Vagina (tissue), 2 donors: Measurements from ENCODE around the gene MINDY1. TPM values are rescaled to one million over a fixed set of nuclear protein-coding genes. Genes with fewer than 3 reads are reported as not detected.
A peak's percentile ranks its signal among the peaks of the same experiment; 100 is the strongest.

Experiments
- DNase-seq, 2 donors: peaks; one replicate each; pipeline ENCODE4 v3.0.0-alpha.2; 2017; ENCODE audit errors: extremely low spot score in 2 of 2
- H3K27ac ChIP-seq: fragments of 200-600 bp; sonication (generic); one replicate; pipeline ENCODE4 v1.5.1; 2019
- H3K27me3 ChIP-seq: fragments of 200-600 bp; sonication (generic); one replicate; pipeline ENCODE4 v1.5.1; 2019
- H3K36me3 ChIP-seq, 2 donors: fragments of 200-600 bp; sonication (generic); one replicate each; pipeline ENCODE4 v1.5.1; 2017 to 2019
- H3K4me1 ChIP-seq: fragments of 200-600 bp; sonication (generic); one replicate; pipeline ENCODE4 v1.5.1; 2019
- H3K4me3 ChIP-seq, 2 donors: fragments of 200-600 bp; sonication (generic); 1 replicate in 1 of 2; 2 replicates in 1 of 2; pipeline ENCODE4 v1.5.1; 2016 to 2019
- H3K9me3 ChIP-seq: fragments of 200-600 bp; sonication (generic); one replicate; pipeline ENCODE4 v1.5.1; 2019
- CTCF ChIP-seq, 3 experiments: fragments of 450-650 bp in 2 of 3; fragments of 200-600 bp in 1 of 3; sonication (generic) in 1 of 3; IDR thresholded peaks; one replicate each; pipeline ENCODE4 v1.5.1; 2017 to 2019; ENCODE audit warnings: antibody characterized with exemption in 3 of 3, mild to moderate bottlenecking in 2 of 3, moderate library complexity in 2 of 3
- POLR2A ChIP-seq, 2 donors: fragments of 450-650 bp; IDR thresholded peaks; one replicate each; pipeline ENCODE4 v1.6.1; 2017; ENCODE audit warnings: antibody characterized with exemption in 2 of 2, mild to moderate bottlenecking in 2 of 2, moderate library complexity in 2 of 2
- POLR2AphosphoS5 ChIP-seq, 2 donors: sonication (generic); formaldehyde crosslinking; IDR thresholded peaks; one replicate each; pipeline ENCODE4 v1.9.0; 2017; ENCODE audit warnings: antibody characterized with exemption in 2 of 2, mild to moderate bottlenecking in 2 of 2, low read depth in 1 of 2; ENCODE audit not compliant: insufficient read depth in 1 of 2
- intact Hi-C: fragments of 100-400 bp; cut with DNase I; formaldehyde crosslinking; loops from one replicate; pipeline ENCODE4 v1.15.1; 2023
- total RNA-seq: library from RNA; depleted of rRNA; stranded (reverse); fragments of >200 nt; gene quantifications from one replicate; pipeline ENCODE4 v1.2.3, GENCODE V29; 2016

Gene MINDY1
- total RNA-seq: 27.0 TPM

- TF ChIP-seq POLR2A (IDR thresholded peaks at IDR 0.05) (peak in 1 of 2 donors; percentile 62), CTCF (IDR thresholded peaks at IDR 0.05) (peak in 1 of 3 experiments; percentile 43), POLR2AphosphoS5 (IDR thresholded peaks at IDR 0.05; ENCODE audit: insufficient read depth in 1 of 2, low read depth in 1 of 2) (peak in 1 of 2 donors; percentile 59)
- Histone ChIP-seq H3K36me3 (peaks cover 0 to 6% of the 10 kb centered on the region in 2 donors), H3K4me1 (peaks cover 85% of the 10 kb centered on the region), H3K27ac (peak within 1 kb of the TSS; percentile 93), H3K9me3 (no peaks in the 10 kb centered on the region), H3K4me3 (peak within 1 kb of the TSS; percentile 62 to 70), H3K27me3 (no peaks in the 10 kb centered on the region)
- intact Hi-C loops: no loop called here
- no peak for DNase-seq
Measured at GRCh38 chr1:151006327-151007052, at the start of gene MINDY1. TSS of gene MINDY1 (minus strand) at chr1:151006902. CDS start at chr1:151002617, 4,285 bp downstream.

GRCh38 chr1:151056149-151056548, 49.4 kb upstream of the MINDY1 start:
- no peak overlapping the region for H3K4me3 ChIP-seq
- intact Hi-C loops: no loop called here
- no peak for DNase-seq
- H3K27ac ChIP-seq: peak overlapping the region; percentile 90
- no peak for TF ChIP-seq POLR2AphosphoS5 (IDR thresholded peaks at IDR 0.05; ENCODE audit: insufficient read depth in 1 of 2, low read depth in 1 of 2)
- TF ChIP-seq POLR2A (IDR thresholded peaks at IDR 0.05): no peak
- TF ChIP-seq CTCF (IDR thresholded peaks at IDR 0.05): no peak
- H3K4me1 ChIP-seq: peaks cover 47% of the 10 kb centered on the region
- H3K9me3 ChIP-seq: no peaks in the 10 kb centered on the region
- H3K36me3 ChIP-seq: peaks cover 4 to 40% of the 10 kb centered on the region in 2 donors
- no peaks in the 10 kb centered on the region for H3K27me3 ChIP-seq

DNA sequence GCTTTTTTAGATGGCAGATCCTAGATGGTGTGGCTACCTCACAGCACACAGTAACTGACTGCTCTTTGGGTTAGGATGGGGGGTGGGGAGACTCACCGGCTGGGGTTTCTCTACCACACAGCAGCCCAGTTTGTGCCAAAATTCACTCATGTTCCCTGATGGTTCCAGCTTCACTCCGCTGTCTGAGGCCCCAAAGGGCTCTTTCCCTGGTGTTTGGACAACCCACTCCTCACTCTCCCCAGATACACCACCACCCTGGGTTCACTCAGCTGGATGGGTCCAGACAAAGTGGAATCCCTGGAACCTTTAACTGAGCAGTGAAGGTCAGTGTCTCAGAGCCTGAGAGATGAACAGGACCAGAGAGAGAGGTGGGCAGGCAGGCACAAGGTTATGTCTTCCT, 48.9 kb upstream of the MINDY1 start:
- Histone ChIP-seq H3K4me1 (peaks cover 47% of the 10 kb centered on the region), H3K27ac (peak overlapping the region; percentile 90), H3K9me3 (no peaks in the 10 kb centered on the region), H3K27me3 (no peaks in the 10 kb centered on the region), H3K36me3 (peaks cover 4 to 40% of the 10 kb centered on the region in 2 donors), H3K4me3 (no peak overlapping the region)
- TF ChIP-seq POLR2A (IDR thresholded peaks at IDR 0.05) (no peak), POLR2AphosphoS5 (IDR thresholded peaks at IDR 0.05; ENCODE audit: insufficient read depth in 1 of 2, low read depth in 1 of 2) (no peak), CTCF (IDR thresholded peaks at IDR 0.05) (no peak)
- intact Hi-C loops: no loop called here
- no peak for DNase-seq

- no peak overlapping the region for H3K4me3 ChIP-seq
- TF ChIP-seq POLR2A (IDR thresholded peaks at IDR 0.05) (no peak), POLR2AphosphoS5 (IDR thresholded peaks at IDR 0.05; ENCODE audit: insufficient read depth in 1 of 2, low read depth in 1 of 2) (no peak), CTCF (IDR thresholded peaks at IDR 0.05) (no peak)
- intact Hi-C loops: no loop called here
Measured at GRCh38 chr1:151054971-151055547, 48.4 kb upstream of the MINDY1 start.

More at GRCh38 chr1:151054971-151055547, 48.4 kb upstream of the MINDY1 start:
- no peaks in the 10 kb centered on the region for H3K9me3 ChIP-seq
- H3K4me1 ChIP-seq: peaks cover 42% of the 10 kb centered on the region
- H3K27ac ChIP-seq: peak overlapping the region; percentile 90
- H3K27me3 ChIP-seq: no peaks in the 10 kb centered on the region
- H3K36me3 ChIP-seq: peaks cover 4 to 40% of the 10 kb centered on the region in 2 donors
- DNase-seq: no peak
